RKO (cell line): ENCODE results near the gene KCNQ1.

ENCODE experiments used
- DNase-seq: peaks from one replicate; pipeline ENCODE4 v3.0.0-alpha.2; 2016; ENCODE audit warnings: low spot score

KCNQ1 gene

DNA sequence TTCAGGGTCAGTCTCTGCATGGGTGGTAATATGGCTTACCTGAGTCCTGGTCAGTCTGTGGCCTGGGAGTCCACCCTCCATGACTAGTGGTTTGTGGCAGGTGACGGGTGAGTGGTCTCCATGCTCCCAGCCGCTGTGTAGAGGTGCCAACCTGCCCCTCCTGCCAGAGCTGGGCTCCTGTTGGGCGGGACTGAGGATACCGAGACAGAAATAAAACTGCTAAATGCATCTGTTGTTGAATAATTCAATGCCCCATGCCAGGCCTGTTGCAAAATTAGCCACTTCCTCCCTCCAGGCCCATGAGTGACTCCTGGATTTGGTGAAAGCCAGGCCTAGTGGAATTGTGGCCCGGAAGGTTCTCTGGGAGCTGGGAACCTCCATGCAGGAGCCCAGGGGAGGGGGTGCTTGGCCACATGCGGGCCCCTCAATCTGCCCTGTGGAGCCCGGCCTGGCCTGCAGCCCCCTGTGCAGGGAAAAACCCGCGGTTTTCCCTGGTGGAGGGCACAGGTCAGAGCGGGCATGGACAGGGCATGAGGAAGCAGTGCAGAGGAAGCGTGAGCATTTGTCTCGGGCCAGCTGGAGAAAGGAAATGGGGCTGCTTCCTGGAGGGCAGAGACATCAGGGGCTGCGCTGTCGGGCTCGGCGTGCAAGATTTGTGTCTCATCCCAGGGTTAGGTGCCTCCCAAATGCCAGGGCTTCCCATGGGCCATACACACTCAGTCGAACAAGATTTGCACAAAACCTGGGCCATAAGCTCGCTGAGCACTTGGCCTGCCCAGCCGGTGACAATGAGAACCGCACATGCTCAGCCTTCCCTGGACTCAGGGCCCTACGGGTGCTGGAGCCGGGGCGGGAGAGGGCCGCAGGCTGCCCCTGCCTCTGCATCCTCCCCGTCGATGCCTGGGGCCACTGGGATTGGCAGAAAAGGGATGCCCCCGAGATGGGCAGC is 66.9 kb downstream of the KCNQ1 start:
- no peak for DNase-seq

DNA sequence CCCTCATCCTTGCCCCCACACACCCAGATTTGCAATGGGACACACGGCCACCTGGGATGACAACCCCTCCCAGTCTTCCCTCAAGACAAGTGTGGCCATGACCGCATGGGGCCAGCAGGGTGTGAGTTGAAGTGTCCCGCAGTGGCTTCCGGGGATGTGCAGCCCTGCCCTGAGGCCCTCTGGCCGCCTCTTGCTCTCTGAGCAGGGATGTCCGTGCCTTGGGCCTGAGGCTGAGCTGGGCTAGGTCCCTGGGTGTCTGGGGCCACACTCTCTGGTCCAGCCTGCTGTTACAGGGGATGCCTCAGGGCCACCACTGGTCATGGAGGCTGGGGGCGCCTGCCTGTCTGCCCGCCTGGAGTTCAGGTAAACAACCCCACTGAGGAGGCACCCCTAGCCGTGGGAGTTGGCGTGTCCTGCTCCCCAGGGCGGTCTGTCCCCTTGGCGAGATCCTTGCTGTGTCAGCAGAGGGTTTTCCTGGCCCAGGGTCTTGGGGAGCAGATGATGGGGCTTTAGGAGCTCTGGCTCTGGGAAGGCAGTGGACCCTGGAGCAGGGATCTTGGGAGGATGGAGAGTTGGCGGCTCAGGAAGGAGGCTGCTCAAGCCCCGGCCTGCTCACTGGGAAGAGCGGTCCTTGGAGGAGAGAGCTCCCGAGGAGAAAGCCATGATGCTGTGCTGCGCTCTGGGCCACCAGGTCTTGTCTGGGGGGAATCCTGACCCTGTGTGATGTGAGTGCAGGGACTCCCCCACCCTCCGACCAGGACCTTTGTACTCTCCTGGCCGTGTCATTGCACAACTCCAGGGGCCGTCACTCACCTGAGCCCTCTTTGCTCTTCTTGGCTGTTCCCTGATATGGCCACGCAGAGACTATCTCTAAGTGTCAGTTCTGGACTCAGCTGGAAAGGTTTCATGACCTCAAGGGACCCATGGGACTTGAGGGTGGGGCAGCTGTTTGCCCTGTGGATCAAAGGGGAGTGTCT is 67.9 kb downstream of the KCNQ1 start:
- DNase-seq = no peak

DNA sequence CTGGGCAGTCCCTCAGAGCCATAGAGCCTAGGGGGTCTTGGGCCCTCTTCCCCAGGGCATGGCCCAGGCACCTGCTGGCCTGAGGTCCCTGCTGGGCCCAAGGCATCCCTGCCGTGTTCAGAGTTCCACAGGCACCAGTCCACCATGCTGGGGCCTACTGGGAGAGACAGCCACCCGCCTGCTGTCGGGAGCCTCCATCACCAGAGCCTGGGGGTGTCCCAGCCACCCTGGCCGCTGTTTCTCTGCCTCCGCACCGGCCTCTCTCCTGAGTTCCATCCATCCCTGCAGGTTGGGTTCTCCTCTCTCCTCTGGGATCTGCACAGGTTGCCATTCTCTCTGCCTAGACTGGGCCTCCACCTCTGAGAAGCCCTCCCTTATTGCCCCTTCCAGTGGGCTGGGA is 68.6 kb downstream of the KCNQ1 start:
- DNase-seq = no peak

DNA sequence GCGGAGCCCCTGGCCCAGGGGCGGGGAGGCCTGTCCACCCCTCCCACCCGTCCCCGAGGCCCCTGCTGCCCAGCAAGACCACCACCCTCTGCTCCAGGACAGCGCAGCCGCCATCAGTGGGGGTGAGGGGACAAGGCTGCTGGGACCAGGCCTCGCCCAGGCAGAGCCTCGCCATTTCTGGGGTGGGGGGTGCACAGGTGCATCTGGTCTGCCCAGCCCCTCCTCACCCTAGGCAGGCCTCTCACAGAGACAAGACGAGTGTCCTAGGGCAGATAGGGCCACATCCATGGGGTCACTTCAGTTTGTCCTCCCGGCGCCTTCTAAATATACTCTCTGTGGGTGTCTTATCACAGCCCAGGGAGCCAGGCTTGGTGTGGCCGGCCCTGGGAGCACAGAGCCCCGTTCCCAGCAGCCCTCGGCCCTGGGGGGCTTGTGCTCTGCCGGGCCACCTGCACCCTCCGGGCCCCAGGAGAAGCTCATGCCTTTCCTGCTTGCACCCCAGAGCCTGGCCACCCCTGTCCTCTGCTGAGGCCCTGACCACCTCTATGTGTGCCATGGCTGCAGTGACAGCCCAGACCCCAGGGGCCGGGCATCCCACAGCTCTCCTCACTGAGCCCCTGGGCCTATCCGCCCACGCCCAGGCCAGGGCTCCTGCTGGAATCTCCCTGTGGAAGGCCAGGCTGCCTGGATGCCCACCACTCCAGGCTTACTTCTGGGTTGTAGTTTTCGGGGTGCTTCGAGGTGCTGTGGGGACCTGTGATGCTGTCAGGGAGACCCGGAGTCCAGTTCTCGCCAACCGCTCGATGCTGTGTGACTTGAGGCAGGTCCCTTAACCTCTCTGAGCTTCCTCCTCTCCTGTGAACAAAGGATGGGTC is 70.8 kb downstream of the KCNQ1 start:
- no peak for DNase-seq

DNA sequence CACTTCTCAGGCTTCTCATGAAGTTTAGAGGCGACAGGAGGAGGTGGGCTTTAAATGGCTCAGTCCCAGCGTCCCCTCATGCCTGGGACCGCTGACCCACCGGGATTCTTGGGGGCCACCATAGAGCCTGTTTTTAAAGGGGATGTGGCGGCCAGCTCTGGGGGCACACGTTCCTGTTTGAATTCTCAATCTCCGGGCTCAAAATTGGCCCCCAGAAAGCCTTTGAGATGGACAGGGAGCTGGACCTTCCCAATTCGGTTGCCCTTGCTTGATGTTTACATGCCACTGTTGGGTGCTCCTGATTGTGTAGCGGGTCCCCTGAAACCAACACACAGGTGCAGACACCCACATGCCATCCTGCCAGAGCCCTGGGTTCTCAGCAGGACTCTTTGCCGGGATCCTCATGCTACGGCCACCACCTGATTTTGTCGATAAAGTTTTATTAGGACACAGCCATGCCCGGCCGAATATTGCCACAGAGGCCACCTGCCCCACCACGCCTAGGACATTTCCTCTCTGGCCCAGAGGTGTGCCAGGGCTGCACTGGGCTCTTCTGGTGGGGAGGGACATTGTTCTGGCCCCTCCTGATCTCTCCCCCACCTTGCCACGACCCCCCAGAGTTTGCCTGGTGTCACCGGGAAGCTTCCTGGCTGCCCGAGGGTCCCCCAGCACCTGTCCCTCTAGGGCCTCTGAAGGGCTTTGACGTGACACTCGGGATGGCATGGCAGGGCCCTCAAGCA is 71.6 kb downstream of the KCNQ1 start:
- no peak for DNase-seq

DNA sequence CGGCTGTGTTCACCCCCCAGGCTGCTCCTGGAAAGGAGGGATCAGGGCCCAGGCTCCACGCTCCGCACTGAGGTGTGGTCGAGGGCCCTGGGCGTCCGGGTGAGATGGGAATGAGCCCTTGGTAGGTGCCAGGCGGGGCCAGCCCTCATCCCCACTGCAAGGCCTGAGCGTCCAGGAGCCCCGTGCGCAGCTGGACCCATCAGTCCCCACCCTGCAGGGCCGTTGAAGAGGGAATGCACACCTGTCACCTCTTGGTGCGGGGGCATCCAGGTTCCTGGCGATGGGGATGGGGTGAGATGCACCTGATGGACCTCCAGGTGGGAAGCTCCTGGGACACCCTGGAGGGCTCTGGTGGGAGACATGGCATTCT is 72.2 kb downstream of the KCNQ1 start:
- no peak for DNase-seq

DNA sequence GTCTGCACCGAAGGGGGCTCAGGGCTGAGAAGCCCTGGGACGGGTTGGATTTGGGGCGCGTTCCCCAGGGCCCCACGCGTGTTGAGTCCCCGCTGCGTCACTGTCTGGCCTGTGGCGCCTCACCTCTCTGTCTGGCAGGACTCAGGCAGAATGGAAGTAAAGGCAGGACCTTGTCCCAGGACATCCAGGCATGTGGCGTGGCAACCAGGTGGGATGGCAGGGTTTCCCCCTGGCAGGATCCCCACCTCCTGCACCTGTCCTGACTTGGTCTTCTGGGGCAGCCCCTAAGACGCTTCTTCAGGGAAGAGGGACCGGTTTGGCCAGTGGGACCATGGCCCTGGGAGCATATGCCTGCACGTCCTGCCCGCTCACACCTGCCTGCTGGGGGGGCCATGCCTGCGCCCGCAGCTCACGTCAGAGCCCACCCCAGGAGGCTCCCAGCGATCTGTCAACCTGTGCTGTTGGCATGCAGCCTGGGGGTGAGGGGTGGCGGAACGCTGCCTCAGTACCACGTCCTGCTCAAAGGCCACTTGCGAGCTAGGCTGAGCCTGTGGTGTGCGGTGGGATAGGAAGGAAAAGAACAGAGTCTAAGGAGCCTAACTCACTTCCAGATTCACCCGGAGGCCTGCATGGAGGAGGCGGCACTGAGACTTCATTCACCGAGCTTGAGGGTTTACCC is 72.7 kb downstream of the KCNQ1 start:
- no peak for DNase-seq

DNA sequence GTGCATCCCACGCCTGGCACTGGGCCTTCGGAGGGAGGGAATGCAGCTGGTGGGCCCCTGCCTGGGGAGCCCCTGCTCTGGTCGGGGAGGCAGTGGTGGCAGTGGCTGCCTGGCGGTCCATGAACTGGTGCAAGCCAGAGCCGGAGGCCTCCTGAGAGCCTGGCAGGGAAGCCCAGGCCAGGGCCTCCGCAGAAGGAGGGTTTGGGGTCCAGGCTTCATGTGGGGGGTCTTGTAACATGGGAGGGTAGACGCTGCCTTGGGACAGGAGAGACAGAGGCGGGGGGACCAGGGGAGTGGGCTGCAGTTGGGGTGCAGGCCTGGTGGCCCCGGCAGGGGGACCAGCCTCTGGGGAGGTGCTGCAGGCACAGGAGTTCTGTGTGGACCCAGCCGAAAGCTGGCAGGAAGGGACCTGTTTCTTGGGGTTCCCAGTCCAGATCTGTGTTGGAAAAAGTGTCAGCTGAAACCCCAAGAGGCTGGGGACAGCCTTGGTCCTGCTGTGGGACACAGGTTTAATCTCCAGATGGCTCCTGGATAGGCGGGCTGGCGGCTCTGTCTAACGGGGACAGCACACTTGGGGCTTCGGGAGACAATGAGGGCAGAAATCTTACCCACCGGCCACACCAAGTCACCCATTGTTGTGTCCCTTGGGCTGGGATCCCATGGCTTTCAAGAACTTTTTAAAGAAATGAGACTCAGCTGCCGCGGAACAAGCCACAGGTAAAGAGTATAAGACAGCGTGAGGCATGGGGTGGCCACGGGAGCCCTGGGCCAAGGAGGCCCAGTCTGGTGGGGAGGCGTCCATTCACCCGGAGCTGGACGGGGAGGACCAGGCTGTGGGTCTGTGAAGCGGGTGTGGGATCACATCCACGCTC is 73.5 kb downstream of the KCNQ1 start:
- no peak for DNase-seq

DNA sequence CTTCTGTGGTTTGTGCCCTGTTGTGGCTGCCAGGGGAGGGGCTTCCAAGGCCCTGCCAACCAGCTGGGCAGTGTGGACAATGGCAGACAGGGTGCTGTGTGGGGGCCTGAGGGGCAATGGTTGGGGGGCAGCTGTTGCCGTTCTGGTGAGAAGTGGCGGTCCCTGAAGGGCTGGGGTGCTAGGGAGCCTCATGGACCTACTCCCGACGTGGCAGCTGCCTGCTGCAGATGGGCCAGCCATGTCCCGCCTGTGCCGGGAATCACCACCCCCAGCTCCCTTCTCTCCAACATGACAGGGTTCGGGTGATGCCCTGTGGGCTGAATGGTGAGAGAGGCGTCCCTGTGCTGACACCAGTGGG is 74.2 kb downstream of the KCNQ1 start:
- DNase-seq = no peak

DNA sequence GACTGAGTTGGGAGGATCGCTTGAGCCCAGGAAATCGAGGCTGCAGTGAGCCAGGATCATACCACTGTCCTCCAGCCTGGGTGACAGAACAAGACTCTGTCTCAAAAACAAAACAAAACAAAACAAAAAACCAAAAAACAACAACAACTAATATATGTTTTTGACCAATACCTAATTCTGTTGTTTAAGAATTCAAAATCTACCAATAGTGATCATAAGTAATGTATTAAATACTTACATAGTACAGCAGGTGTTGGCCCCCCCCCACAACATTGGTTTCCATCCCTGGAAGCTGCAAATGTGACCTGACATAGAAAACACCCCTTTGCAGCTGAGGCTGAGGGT is 74.7 kb downstream of the KCNQ1 start:
- DNase-seq = no peak

DNA sequence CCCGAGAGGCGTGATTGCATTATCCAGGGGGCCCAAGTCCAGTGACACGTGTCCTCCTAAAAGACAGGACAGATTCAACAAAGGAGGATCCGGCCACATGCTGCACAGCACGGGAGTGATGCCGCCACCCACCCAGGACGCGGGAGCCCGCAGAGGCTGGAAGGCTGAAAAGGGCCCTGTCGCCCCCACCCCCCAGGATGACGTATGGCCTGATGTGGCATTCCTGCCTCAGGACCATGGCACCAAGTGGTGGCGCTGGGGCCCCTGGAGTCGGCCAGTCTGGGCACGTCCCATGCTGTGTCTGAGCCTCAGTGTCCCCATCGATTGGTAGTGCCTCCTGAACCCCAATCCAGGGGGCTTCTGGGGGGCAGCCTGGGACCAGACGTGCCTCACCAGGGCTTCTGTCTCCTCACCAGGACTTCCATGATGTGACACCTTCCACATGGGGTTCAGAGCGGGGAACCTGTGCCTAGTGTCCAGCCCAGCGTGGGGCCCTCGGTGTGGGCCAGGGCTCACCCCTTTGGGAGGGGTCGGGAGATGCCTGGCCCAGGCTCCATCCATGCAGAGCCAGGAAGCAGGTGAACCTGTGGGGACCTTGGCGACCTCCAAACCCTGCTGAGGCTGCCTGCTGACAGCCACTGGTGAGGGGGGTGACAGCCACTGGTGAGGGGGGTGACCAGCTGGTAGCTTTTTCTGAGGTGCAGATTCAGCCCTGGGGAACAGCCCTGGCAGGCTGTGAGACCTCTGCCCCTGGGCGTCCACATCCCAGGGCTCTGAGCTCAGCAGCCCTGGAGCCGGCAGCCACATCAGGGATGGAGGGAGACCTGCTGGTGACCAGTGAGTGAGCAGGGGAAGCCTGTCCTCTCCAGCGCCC is 75.3 kb downstream of the KCNQ1 start:
- DNase-seq = no peak

DNA sequence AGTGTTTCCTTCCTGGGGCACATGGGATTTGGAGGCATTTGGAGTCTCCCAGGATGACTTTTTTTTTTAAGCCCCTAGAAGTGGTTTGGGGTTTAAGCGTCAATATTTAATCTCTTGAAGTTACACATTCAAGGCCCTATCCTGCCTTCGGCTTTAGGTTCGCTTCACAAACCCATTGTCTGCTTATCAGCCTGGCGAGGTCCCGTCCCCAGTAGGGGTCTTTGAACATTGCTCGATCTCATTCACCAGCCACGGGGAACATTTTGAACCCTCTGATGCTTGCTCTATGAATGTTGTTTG is 75.9 kb downstream of the KCNQ1 start:
- no peak for DNase-seq

DNA sequence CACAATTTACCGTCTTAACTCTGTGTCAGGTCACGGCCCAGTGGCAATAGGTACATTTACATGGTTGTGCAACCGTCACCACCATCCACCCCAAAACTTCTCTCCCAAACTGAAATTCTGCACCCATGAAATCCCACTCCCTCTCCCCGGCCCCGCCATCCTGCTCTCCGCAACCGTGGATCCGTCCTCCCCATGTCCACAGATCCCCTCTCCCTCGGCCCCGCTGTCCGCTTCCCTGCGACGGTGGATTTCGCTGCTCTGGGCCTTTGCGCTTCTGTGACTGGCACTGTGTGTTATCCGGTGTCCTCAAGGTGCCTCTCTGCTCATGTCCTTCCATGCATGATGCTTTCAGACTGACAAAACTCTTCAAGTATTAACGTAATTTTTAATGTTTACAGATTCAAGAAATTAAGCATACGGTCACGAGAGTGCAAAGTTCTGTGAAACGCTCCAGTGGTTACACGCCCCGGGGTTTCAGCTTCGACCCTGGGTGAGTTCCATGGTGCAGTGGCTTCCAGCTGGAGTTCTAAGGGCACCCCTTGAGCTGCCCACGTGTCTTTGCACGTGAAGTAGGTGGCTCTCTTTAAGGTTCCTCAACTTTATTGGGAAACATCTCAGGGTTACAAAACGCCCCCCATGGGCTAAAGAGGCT is 76.4 kb downstream of the KCNQ1 start:
- DNase-seq = no peak

DNA sequence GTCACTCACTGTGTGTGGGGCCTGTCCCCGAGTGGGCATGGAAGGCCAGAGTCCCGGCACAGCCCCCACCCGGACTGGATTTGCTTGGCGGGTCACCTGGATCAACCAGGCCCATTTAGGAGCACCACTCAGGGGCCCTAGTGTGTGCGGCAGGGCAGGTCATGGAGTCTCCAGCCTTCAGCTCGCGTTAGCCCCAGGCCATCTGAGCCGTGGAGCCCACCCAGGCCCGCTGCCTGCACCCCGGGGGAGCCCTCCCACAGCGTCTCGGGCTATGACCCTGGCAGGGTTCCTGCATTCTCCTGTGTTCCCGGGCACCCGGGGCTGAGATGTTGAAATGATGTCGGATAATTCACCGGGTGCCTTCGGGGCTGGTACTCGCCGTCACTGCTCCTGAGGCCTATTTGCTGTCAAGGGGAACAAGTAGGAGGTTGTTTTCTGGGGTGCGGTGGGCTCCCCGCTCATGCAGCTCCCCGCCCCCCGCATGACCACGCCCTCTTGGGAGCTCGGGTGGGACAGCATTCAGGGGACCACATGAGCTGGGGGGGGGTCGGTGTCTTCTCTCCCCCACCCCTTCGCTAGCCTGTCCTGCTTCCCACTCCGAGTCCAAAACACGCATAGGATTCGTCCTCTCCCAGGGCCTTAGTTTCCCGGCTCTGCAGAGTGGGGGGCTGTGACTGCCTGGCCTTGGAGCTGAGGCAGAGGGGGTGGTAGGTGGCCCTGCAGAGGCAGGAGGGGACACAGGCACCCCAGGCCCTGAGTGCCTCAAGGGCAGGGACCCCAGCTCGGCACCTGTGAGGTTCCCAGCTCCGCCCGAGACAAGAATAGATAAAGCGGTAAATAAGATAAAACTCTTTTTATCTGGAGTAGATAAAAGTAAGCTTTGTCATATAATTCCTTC is 77.2 kb downstream of the KCNQ1 start:
- DNase-seq = no peak

DNA sequence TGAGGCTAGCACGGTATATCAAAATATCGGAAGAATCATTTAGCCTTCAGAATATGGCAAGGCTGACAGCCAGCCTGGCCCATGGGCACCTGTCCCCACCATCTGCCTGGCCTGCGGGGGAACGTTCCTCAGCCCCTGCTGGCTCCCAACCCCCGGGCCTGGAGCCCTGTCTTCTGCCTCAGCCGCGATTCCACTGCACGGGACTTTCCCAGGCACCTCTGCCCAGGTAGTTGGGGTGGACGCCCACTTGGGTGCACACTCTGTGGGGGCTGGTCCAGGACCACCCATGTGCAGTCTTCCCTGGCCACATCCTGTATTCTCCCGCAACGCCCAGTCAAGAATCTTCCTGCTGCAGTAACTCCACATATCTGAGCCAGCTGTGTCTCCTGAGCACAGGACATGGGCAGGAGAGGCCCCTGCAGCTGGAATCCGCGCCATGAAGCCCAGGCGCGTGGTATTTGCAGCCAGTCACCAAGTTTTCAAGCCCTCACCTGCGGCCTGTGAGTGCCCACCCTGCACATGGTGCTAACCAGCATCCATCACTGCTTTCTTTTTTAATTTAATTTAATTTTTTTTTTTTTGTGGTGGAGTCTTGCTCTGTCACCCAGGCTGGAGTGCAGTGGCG is 77.9 kb downstream of the KCNQ1 start:
- no peak for DNase-seq

DNA sequence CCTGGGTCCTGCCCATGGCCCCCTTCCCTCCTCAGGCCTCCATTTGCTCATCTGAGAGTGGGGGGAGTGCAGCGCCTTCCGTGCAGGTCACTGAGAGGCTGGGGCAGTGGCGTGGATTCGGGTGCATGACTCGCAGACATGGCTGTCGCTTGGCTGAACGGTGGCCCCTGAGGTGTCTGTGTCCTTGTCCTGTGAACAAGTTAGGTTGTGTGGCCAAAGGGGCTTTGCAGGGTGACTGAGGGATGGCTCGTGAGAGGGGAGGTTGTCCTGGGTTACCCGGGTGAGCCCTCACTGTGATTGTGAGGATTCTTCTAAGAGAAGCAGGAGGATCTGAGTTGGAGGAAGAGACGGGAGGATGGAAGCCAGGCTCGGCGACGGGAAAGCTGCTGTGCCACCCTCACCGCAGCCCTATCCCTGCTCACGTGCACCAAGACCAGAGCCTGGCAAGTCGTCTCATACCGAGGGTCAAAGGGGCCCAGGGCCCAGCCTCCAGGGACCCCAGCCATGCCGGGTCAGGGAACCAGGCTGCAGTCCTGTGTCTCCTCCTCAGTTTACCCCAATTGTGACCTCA is 79.1 kb downstream of the KCNQ1 start:
- no peak for DNase-seq
